Stomach (tissue), 4 donors: ENCODE data around the gene SPTAN1.

Source experiments
- CTCF ChIP-seq, 7 experiments: fragments of 450-650 bp in 4 of 7; fragments of 200-600 bp in 3 of 7; sonication (generic) in 3 of 7; IDR thresholded peaks; one replicate each; pipeline ENCODE4 v1.5.1; 2016 to 2019; ENCODE audit warnings: antibody characterized with exemption in 7 of 7, control low read depth in 2 of 7, mild to moderate bottlenecking in 1 of 7
- EP300 ChIP-seq: sonication (generic); formaldehyde crosslinking; IDR thresholded peaks from one replicate; pipeline ENCODE4 v1.6.1; 2017; ENCODE audit warnings: antibody characterized with exemption
- POLR2A ChIP-seq, 4 donors: fragments of 450-650 bp; IDR thresholded peaks; one replicate each; pipeline ENCODE4 v1.6.1; 2016; ENCODE audit warnings: antibody characterized with exemption in 4 of 4, control low read depth in 2 of 4, mild to moderate bottlenecking in 1 of 4, moderate library complexity in 1 of 4
- POLR2AphosphoS5 ChIP-seq, 3 donors: sonication (generic); formaldehyde crosslinking; IDR thresholded peaks; one replicate each; pipeline ENCODE4 v1.6.1; 2016; ENCODE audit warnings: antibody characterized with exemption in 3 of 3

GRCh38 chr9:128628471-128629048 is 76.2 kb downstream of the SPTAN1 start:
- no peak for TF ChIP-seq POLR2A (IDR thresholded peaks at IDR 0.05)
- TF ChIP-seq CTCF (IDR thresholded peaks at IDR 0.05) = no peak
- TF ChIP-seq POLR2AphosphoS5 (IDR thresholded peaks at IDR 0.05) = no peak
- TF ChIP-seq EP300 = no peak
